Neuronal stem cell (in vitro differentiated cells): ENCODE measurements around the gene CREB3.
A peak's percentile ranks its signal among the peaks of the same experiment; 100 is the strongest.

Source experiments
- DNase-seq: peaks from one replicate; pipeline ENCODE4 v3.0.0-alpha.2; 2013; ENCODE audit warnings: low spot score
- H2AFZ ChIP-seq: one replicate; pipeline ENCODE4 v1.6.1; 2013; ENCODE audit warnings: mild to moderate bottlenecking, low read length, inconsistent platforms
- H2AK5ac ChIP-seq: 2 replicates; pipeline ENCODE4 v1.6.1; 2013; ENCODE audit warnings: low read depth, mild to moderate bottlenecking, inconsistent platforms, low read length, moderate library complexity, mixed read lengths
- H2BK120ac ChIP-seq: 2 replicates; pipeline ENCODE4 v1.6.1; 2013; ENCODE audit warnings: low read depth, mild to moderate bottlenecking, inconsistent platforms, low read length, moderate library complexity, mixed read lengths
- H2BK12ac ChIP-seq: one replicate; pipeline ENCODE4 v1.6.1; 2013; ENCODE audit warnings: low read length, inconsistent platforms
- H2BK15ac ChIP-seq: 2 replicates; pipeline ENCODE4 v1.6.1; 2013; ENCODE audit warnings: mild to moderate bottlenecking, low read length, inconsistent platforms, mixed read lengths
- H2BK5ac ChIP-seq: one replicate; pipeline ENCODE4 v1.6.1; 2013; ENCODE audit warnings: inconsistent platforms, mild to moderate bottlenecking, low read length, moderate library complexity
- H3K14ac ChIP-seq: one replicate; pipeline ENCODE4 v1.6.1; 2013; ENCODE audit warnings: low read length, inconsistent platforms
- H3K18ac ChIP-seq: 2 replicates; pipeline ENCODE4 v1.6.1; 2013; ENCODE audit warnings: low read length, inconsistent platforms
- H3K23ac ChIP-seq: 2 replicates; pipeline ENCODE4 v1.6.1; 2013; ENCODE audit warnings: low read depth, mild to moderate bottlenecking, mixed read lengths, low read length, inconsistent platforms; ENCODE audit not compliant: poor library complexity
- H3K27ac ChIP-seq: replicated peaks from 3 replicates; pipeline ENCODE4 v1.5.1; 2013; ENCODE audit warnings: low read length, inconsistent platforms
- H3K27me3 ChIP-seq, 3 experiments: 2 replicates each; pipeline ENCODE4 v1.6.1; 2013; ENCODE audit warnings: low read length in 3 of 3, mild to moderate bottlenecking in 2 of 3, inconsistent platforms in 1 of 3, low read depth in 1 of 3, mixed read lengths in 1 of 3, moderate library complexity in 1 of 3; ENCODE audit not compliant: control insufficient read depth in 3 of 3, insufficient read depth in 3 of 3
- H3K36me3 ChIP-seq, 2 donors: replicated peaks in 1 of 2; 2 replicates each; pipeline ENCODE4 v1.6.1; 2013; ENCODE audit warnings: low read length in 2 of 2; ENCODE audit not compliant: control insufficient read depth in 2 of 2, insufficient read depth in 2 of 2
- H3K4ac ChIP-seq: 2 replicates; pipeline ENCODE4 v1.6.1; 2013; ENCODE audit warnings: inconsistent platforms, mild to moderate bottlenecking, low read length, moderate library complexity
- H3K4me1 ChIP-seq, 2 donors: 1 replicate in 1 of 2; 2 replicates in 1 of 2; pipeline ENCODE4 v1.6.1; 2013; ENCODE audit warnings: low read length in 2 of 2, low read depth in 1 of 2; ENCODE audit not compliant: control insufficient read depth in 2 of 2, insufficient read depth in 1 of 2
- H3K4me2 ChIP-seq: one replicate; pipeline ENCODE4 v1.6.1; 2013; ENCODE audit warnings: mild to moderate bottlenecking, low read length, inconsistent platforms; ENCODE audit not compliant: insufficient read depth, poor library complexity, severe bottlenecking
- H3K4me3 ChIP-seq, 2 donors: 2 replicates each; pipeline ENCODE4 v1.5.1; 2013; ENCODE audit warnings: low read length in 2 of 2, mild to moderate bottlenecking in 2 of 2, inconsistent platforms in 1 of 2, moderate library complexity in 1 of 2
- H3K79me1 ChIP-seq: one replicate; pipeline ENCODE4 v1.6.1; 2013; ENCODE audit warnings: low read depth, mild to moderate bottlenecking, inconsistent platforms, low read length, moderate library complexity
- H3K9ac ChIP-seq: one replicate; pipeline ENCODE4 v1.6.1; 2013; ENCODE audit warnings: mild to moderate bottlenecking, low read depth, low read length, inconsistent platforms; ENCODE audit not compliant: poor library complexity
- H3K9me3 ChIP-seq, 2 donors: replicated peaks in 1 of 2; 2 replicates each; pipeline versions ENCODE3 to v1.6.1; 2013; ENCODE audit warnings: low read length in 2 of 2, mild to moderate bottlenecking in 2 of 2, inconsistent platforms in 1 of 2, low read depth in 1 of 2, mixed read lengths in 1 of 2, moderate library complexity in 1 of 2; ENCODE audit not compliant: control insufficient read depth in 2 of 2, insufficient read depth in 1 of 2
- H4K8ac ChIP-seq: one replicate; pipeline ENCODE4 v1.6.1; 2013; ENCODE audit warnings: low read depth, mild to moderate bottlenecking, inconsistent platforms, low read length, moderate library complexity
- H4K91ac ChIP-seq: one replicate; pipeline ENCODE4 v1.6.1; 2013; ENCODE audit warnings: low read length, low read depth, mild to moderate bottlenecking, inconsistent platforms; ENCODE audit not compliant: poor library complexity
- WGBS, 2 donors: extraction: QIAGEN DNeasy Blood & Tissue Kit; methylation state at CpG; one replicate each; pipeline ENCODE4 v1.1.7; 2013; ENCODE audit warnings: missing lambda C conversion rate in 2 of 2, mixed read lengths in 1 of 2; ENCODE audit not compliant: insufficient read length in 2 of 2, insufficient replicate concordance in 1 of 2; ENCODE audit errors: extremely low coverage in 2 of 2; 5-methylcytosine and 5-hydroxymethylcytosine counted together

CREB3 gene

DNA sequence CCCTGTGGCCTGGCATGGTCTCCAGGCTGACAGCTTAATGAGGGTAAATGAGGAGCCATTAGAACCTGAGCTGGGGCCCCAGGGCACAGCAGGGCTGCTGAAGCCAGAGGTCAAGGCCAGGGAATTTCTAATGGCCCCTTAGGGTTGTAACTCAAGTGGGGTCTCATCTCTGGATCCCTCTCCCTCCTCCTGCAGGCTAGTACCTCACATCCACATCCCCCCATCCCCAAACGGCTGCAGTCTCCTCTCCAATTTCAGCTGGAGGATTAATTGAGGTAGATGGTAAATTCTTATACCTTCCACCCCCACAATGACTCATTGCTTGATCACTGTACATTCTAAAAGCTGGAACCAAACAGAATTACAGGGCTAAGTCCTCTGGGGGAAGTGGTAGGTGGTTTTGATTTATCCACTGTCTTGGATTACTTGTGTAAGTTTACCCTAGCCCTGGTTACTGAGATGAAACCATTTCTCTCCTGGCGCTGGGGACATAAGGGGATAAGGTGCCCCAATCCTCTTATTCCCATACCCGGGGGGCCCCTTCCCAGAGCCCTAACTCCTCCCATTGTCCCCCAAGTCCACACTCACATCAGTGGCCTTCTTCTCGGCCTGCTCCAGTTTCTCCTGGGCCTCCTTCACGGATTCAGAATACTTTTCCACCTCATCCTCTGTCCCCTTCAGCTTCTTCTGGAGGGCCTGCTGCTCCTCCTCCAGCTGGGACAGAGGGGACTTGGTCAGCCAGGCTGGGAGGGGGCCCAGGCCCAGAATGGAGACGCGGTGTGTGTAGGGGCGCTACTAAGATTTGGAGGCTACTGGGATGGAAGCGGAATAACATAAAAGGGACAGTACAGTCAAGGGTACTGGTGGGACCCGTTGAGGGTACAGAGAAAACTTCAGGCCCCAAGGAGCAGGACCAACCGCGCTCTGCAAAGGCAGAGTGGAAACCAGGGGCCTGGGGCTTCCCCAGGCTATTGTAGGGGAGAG is 43.6 kb upstream of the CREB3 start:
- H3K27me3 ChIP-seq, result no peaks in the 10 kb centered on the region

DNA sequence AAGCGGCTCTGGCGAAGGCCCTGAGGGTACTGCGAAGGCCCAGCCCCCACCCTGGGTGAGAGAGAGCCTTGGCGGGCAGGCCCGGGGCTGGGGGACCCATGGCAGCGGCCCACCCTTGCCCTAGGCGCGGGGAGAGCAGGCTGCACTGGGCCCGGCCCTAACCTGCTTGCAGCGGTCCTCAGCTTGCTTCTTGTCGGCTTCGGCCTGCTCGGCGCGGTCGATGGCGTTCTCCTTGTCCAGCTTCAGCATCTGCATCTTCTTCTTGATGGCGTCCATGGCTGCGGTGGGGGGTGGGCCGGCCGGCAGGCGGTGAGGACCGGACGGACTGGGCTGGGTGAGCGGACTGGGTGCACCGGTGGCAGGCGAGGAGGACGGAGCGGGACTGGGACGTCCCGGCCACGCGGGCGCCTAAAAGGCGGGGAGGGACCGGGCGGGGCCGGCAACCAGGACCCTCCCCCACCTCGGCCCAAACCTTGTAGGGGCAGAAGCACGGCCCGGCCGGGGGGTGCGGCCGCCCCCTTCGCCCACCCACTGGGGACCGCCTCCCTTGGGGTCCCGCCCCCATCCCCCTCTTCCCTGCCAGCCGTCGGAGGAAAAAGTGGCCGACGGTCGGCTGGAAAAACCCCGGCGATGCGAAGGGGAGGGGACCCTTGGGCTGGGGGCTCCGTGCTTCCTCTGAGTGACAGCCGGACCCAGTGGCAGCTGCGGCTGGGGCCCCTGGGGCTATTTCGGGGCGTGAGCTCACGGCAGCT is 42.7 kb upstream of the CREB3 start, which contains the start of gene TPM2:
Gene TPM2 (minus strand): TSS at position 384 of the 752 bp plus-strand sequence. CDS start 108 bp downstream, at position 276.
- DNase-seq, result peak; percentile 58
- Histone ChIP-seq H3K14ac (peak within 1 kb of the TSS; percentile 99), H2BK15ac (peak within 1 kb of the TSS; percentile 89), H4K8ac (peak within 1 kb of the TSS; percentile 77), H3K9me3 (no peaks in the 10 kb centered on the region), H3K4me3 (peak within 1 kb of the TSS; percentile 51 to 86), H3K4me1 (peaks cover 12 to 21% of the 10 kb centered on the region in 2 donors), H2AFZ (peak within 1 kb of the TSS; percentile 99), H3K4ac (peak within 1 kb of the TSS; percentile 100), H2BK12ac (peak within 1 kb of the TSS; percentile 79), H2BK5ac (peak within 1 kb of the TSS; percentile 91), H2AK5ac (peak within 1 kb of the TSS; percentile 76), H3K18ac (peak within 1 kb of the TSS; percentile 99), H3K36me3 (peaks cover 7 to 11% of the 10 kb centered on the region in 2 donors), H3K79me1 (peaks cover 6% of the 10 kb centered on the region), H3K27ac (peak within 1 kb of the TSS; percentile 65), H4K91ac (peak within 1 kb of the TSS; percentile 43), H3K4me2 (peak within 1 kb of the TSS; percentile 88), H2BK120ac (peak within 1 kb of the TSS; percentile 96), H3K23ac (peak within 1 kb of the TSS; percentile 99), H3K27me3 (no peaks in the 10 kb centered on the region), H3K9ac (peak within 1 kb of the TSS; percentile 98)
- no CpG with 5 or more reads among the region's 61 CpGs for WGBS, 2 donors

More for the DNA sequence above, 43.6 kb upstream of the CREB3 start:
- Histone ChIP-seq H3K23ac (peak overlapping the region; percentile 4), H2BK12ac (peak overlapping the region; percentile 79), H3K79me1 (peaks cover 6% of the 10 kb centered on the region), H3K36me3 (peaks cover 12 to 18% of the 10 kb centered on the region in 2 donors), H3K18ac (peak overlapping the region; percentile 99), H4K8ac (no peak overlapping the region), H3K4me3 (peak overlapping the region in 1 of 2 donors; percentile 86), H4K91ac (no peak overlapping the region), H2BK15ac (peak overlapping the region; percentile 35), H2BK5ac (peak overlapping the region; percentile 91), H2BK120ac (peak overlapping the region; percentile 75), H3K4ac (no peak overlapping the region), H3K27ac (peak overlapping the region; percentile 65), H3K4me1 (peaks cover 12 to 21% of the 10 kb centered on the region in 2 donors), H3K9me3 (no peaks in the 10 kb centered on the region), H3K14ac (no peak overlapping the region), H3K9ac (peak overlapping the region; percentile 98), H2AFZ (peak overlapping the region; percentile 17), H3K4me2 (peak overlapping the region; percentile 88), H2AK5ac (peak overlapping the region; percentile 76)
- no CpG with 5 or more reads among the region's 12 CpGs for WGBS, 2 donors
- DNase-seq, result no peak

DNA sequence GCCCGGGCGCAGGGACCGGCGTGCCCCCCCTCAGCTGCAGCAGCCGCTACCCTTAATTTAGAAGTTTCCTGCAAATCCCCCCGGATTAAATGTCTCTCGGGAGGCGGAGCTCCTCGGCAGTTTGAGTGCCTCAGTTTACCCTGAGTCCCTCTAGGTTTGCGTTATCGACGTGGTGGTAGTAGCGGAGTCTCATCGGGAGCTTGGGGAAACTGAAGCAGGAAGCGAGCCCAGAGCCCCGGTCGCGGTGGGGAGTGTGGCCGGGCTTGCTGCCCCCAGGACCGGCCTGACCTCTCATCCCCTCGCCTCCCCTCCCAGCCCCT is 42.2 kb upstream of the CREB3 start:
- DNase-seq, result peak; percentile 47
- Histone ChIP-seq H3K27ac (peak overlapping the region; percentile 59), H3K14ac (no peak overlapping the region), H3K9me3 (no peaks in the 10 kb centered on the region), H2BK5ac (peak overlapping the region; percentile 91), H3K4me1 (peaks cover 12 to 21% of the 10 kb centered on the region in 2 donors), H4K91ac (no peak overlapping the region), H2BK15ac (no peak overlapping the region), H3K23ac (peak overlapping the region; percentile 81), H3K4ac (no peak overlapping the region), H2BK12ac (no peak overlapping the region), H2BK120ac (no peak overlapping the region), H3K4me3 (peak overlapping the region; percentile 51 to 86), H3K36me3 (peaks cover 2 to 5% of the 10 kb centered on the region in 2 donors), H4K8ac (no peak overlapping the region), H3K9ac (peak overlapping the region; percentile 72), H2AK5ac (peak overlapping the region; percentile 76), H3K27me3 (no peaks in the 10 kb centered on the region), H3K4me2 (peak overlapping the region; percentile 88), H3K18ac (peak overlapping the region; percentile 99), H3K79me1 (peaks cover 6% of the 10 kb centered on the region), H2AFZ (peak overlapping the region; percentile 99)
- WGBS, 2 donors, result no CpG with 5 or more reads among the region's 21 CpGs
